GM21723 (cell line): Measurements from ENCODE around the gene ANK3.

Source experiments
- ATAC-seq: cut with Tn5 transposase; IDR thresholded peaks from one replicate; pipeline ENCODE4 v1.9.1; 2021; ENCODE audit warnings: mild to moderate bottlenecking, moderate library complexity; ENCODE audit not compliant: unreplicated experiment

The ANK3 gene

DNA sequence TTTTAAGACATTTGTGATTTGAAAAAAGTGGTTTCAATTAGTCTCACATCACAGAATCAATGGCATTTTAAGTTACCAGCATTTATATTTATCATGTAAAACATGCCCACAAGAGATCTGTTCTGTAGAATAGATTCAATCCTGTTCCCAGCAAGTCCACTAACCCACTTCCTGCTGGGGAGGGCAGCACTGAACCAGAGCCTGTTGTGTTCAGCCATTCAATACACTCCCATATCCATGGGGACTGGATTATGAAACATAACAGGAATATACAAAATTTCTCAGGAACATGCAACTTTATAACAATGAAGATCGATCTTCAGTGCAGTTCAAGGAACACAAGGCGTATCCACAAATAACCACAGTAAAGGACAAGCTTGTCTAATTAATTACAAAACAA is 24.4 kb upstream of the ANK3 start:
- no peak for ATAC-seq

DNA sequence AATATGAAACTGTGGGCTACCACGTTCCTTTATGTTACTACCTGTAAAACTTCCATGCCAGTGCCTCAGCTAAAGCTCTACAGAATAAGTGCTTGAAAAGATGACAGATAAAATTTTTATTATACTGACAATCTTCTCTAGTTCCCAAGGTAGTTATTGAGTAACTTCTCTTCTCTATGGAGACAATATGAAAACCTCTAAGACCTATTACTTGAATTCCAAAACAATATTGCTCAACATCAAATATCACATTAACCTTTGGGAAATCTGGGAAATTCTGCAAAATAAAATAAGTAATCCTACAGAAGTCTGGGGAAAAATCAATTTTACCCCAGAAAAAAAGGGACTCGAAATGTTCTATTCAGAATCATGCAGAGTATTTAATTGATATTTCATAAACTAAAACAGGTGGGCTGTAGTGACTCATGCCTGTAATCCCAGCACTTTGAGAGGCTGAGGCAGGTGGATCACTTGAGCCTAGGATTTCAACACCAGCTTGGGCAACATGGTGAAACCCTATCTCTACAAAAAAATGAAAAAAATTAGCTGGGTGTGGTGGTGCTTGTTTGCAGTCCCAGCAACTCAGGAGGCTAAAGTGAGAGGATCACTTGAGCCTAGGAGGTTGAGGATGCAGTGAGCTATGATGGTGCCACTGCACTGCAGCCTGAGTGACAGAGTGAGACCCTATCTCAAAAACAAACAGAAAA is 23.8 kb upstream of the ANK3 start:
- no peak for ATAC-seq

DNA sequence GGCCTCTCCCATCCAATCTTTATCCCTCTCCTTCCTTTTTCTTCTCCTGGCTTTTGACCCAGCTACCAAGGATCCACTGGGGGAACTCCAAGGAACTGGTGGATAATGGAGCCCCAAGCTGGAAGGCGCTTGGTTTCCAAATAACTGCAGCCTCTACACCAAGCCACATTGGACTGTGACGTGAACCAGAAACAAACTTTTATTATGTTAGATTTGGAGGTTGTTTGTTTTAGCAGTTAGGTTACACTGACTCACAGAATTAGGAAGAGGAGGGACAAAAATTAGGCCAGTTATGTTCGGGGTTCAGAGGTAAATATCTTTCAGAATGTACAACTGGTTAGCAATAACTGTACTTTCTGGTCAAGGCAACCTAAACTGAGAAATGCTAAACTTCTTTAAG is 21.3 kb upstream of the ANK3 start:
- ATAC-seq, result no peak

DNA sequence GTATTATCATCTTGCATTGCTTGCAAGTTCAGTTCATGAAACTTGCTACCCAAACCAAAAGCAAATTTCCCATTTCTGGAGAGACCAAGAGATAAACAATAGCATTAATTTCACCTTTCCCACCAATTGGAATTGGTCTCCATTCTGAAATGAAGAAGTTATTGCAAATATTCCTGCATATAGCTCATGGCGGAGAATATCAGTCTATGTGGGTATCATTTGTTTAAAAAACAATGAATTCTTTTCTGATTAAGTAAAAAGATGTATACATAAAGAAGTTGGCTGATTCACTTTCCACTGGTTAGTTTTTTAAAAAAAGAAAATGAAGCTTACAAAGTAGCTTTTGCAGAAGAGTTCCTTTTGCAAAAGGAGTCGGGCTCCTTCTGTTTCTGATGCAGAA is 19.5 kb upstream of the ANK3 start:
- ATAC-seq, result no peak

DNA sequence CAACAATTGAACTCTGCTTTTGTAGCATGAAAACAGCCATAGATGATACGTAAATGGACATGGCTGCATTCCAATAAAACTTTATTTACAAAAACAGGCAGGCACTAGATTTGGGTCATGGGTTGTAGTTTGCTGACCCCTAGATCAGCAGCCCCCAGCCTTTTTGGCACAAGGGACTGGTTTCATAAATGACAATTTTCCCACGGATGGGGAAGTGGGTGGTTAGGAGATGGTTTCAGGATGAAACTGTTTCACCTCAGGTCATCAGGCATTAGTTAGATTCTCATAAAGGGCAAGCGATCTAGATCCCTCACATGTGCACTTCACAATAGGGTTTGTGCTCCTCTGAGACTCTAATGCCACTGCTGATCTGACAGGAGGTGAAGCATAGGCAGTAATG is 16.5 kb upstream of the ANK3 start:
- ATAC-seq, result no peak

DNA sequence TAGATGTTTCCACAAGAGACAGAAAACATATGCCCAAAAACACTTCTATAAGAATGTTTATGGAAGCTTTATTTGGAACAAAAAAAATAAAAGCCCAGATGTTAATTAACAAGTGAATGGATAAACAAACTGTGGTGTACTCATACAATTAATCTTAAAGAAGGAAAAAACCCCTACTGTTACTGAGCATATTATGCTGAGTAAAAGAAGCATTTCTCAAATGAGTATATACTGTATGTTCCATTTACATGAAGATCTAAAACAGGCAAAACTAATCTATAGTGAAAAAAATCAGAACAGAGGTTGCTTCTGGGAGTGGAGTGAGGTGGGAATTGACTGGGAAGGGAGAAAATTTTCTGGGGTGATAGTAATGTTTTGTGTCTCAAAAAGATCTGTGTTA is 15.5 kb upstream of the ANK3 start:
- no peak for ATAC-seq

DNA sequence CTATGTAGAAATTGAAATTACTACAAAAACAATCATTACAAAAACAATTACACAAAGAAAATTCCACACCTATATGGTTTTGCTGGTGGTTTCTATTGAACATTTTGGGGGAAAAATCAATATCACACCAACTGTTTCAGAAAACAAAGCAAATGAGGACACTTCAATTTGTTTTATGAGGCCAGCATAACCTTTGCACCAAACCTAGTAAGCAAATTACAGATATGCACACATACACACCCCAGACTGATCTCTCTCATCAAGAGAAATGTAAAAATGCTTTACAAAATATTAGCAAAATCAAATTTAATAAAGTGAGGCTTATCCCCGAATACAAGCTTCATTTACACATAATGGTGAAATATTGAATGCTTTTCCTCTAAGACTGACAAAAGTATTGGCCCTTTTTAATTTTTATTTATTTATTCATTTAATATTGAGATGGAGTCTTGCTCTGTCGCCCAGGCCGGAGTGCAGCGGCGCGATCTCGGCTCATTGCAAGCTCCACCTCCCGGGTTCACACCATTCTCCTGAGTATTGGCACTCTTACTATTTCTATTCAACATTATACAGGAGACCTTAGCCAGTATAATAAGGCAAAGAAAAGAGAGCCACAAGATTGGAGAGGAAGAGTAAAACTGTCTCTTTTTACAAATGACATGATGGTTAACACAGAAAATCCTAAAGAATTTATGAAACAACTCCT is 13.6 kb upstream of the ANK3 start:
- no peak for ATAC-seq

DNA sequence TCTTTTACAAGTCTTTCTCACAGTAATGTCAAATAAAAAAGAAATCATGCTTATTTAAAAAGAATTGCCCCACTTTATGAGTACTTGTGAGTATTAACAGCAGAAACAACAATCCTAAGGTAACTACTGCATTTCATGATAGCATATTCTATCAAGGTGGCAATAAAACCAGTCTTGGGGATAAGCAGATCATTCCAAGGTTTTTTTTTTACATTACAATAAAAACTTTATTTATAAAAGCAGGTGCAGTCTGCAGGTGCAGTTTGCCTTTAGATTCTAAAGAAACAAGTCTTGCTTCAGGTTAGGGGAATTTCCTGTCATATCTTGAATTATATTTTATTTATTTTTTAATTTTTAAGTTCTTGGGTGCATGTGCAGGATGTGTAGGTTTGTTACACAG is 10.7 kb upstream of the ANK3 start:
- no peak for ATAC-seq

DNA sequence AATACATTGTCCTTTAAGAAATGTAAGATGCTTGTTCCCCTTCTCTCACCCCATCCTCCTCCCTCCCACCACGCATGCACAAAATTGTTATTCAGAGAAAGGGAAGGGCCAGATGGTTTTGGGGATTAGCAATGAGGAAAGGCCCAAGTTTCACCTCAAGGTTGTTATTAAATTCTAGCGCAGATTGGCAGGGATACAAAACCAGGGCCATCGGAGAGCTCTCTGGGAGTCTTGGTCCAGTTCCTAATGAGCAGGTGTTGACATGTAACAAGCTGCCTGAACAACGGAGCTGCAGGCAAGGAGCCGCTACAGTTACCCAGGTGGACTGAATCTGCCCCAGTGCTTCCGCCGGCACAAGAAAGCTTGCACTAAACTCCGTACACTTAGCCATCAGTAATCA is 9.7 kb upstream of the ANK3 start:
- ATAC-seq, result no peak

DNA sequence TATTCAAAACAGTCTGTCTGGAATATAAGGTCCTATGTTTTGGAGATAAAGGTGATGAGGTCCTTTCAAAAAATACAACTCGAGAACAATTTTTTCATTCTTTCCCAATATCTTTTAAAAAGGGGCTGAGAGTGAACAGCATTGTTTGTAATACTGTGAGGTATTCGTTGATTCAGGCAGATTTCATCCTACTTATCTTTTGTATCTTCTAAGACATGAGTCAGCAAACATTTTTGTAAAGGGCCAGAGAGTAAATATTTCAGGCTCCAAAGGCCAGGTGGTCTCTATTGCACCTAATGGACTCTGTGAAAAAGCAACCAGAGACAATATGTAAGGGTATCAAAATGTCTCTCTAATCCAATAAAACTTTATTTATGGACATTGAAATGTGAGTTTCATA is 8.1 kb upstream of the ANK3 start:
- ATAC-seq, result no peak

DNA sequence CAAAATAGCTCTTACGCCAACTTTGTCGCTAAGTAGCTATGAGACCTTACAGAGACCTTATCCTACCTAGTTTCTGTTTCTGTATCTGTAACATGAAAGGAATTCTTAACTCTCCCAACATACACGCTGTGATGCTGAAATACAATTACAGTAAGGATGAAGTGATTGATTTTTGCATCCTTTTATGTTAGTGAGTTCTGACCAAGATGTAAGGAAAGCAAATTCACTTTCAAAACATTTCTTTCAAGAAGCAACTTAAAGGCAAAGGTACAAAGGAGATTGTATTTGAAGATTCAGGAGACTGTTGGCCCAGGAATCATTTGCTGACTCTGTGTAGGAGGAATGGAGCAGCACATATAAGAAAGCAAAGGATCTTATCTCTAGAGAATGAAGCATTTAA is 7.1 kb upstream of the ANK3 start:
- no peak for ATAC-seq

DNA sequence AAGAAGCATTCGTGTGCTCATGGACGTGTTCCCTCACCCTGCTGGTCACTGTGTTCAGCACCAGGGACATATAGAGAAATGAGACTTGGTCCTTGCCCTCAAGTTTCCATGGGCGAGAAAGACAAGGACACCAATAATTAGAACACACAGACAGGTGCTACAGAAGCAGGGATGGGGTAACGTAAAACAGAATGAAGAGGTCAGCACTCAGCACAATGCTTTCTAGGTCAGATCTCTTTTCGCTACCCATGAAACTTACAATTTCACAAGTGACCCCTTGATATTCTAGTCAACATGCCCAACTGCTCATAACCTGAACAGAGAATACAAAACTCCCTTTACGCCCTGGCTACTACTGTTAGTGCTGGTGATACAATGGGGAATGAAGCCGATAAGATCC is 6.0 kb upstream of the ANK3 start:
- no peak for ATAC-seq

DNA sequence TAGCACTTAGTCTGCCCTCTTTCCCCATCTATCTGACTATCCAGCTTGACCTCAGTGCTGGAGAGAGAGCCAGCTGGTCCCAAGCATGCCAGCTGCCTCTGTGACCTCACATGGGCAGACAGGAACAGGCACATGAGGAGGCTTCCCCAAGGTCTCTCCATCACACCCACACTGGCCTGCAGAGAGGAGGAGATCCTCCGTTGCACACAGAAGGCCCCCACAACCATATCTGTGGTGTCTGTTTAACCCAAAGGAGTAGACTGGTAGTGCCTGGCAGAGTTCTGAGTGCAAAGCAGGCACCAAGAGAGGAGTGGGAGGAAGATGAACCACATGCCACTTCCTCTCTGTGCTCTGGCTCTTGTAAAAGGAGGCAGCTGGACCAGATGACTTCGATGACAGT is 4.8 kb upstream of the ANK3 start:
- ATAC-seq, result no peak

DNA sequence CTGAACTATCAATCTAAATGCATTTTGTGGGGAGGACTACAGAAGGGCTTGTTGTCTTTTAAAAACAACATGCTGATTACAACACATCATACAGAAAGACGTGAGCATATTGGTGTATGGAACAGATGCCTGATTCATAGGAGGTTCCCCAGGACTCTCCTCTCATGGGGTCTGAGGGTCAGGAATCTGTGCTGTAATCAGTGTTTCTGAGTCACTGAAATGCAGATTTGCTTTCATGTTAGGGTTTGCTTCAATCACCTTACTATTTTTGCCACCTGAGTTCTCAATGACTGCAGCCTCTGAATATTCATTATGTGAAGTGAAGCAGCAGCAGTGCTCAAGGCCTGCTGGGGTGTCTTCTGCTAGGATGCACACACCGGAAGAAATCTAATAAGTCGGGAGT is 550 bp upstream of the ANK3 start:
- no peak for ATAC-seq

DNA sequence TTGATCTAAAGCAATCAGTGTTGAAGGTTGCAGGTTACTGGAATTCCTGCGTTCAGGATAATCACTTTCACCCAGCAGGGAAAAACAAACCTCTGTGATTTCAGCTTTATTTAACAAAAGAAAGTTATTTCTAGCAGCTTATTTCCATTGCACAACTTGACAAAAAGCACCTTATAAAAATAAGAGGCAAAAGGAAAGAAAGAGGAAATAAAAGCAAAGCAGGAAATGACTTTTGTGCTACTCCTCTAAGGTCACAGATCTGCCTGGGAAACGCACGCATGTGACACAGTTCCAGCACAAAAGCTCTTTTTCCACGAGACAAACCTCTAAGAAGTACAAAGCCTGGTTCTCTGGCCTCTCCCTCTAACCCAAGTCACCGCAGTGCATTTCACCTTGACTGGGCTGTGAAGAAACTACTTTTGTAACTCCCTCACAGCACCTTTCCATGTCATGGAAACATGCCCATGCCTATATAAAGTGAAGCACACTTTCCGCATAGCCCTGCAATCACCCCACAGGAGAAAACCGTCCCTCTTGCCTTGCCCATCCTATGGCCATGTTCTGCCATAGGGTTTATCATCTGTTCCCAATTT is 870 bp downstream of the ANK3 start:
- ATAC-seq, result no peak

DNA sequence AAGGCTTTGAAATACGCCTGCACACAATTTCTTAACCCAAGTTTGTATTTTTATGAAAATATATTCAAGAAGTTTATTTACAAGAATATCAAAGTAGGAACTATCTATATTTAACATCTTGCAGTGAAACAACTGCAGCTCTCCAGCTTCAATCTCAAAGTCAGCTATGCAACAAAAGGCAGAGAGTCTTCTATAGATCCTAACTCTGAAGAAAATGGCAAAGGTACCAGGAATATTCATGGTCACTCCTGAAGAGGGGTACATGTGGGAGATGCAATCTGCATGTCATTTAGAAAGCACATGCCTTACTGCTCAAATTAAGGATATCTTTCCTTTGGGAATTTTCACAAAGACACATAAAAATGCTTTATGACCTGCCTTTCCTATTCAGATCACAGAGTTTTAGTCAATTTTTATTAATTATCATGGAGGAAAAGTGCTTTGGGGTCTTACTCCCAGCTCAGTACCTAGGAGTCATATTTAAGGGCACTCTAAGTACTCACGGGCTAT is 1.5 kb downstream of the ANK3 start:
- ATAC-seq, result no peak

DNA sequence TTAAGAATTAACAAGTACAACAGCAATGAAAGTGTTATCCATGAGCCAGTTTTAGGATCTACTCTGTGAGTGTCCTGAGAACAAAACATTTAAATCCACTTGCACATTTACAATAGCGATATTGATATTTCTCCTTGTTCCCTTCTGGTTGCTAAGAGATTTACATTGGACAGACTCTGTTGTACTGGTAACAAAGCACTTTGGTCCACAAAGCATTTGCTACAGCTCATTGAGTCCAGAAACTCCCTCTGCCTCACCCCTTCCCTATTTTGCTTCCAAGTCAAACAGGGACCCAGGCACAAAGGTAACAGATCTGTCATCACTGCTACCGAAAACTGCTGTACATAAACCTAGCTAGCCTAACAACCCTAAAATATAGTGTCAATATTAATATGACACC is 2.1 kb downstream of the ANK3 start:
- ATAC-seq, result no peak

DNA sequence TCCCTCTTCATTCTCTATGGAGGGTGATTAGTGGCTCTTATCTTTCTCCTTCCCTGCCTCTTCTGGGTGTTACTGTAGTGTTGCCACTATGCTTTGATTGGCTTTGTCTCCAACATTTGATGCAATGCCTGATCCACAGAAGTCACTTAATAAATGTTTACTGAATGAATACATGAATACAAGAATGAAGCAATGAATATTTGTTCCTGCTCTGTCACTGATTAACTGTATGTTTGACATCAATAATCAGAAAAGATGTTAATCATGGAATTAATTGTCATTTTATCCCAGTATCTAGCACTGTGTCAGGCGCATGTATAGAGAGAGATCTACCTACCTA is 4.3 kb downstream of the ANK3 start:
- ATAC-seq, result no peak

DNA sequence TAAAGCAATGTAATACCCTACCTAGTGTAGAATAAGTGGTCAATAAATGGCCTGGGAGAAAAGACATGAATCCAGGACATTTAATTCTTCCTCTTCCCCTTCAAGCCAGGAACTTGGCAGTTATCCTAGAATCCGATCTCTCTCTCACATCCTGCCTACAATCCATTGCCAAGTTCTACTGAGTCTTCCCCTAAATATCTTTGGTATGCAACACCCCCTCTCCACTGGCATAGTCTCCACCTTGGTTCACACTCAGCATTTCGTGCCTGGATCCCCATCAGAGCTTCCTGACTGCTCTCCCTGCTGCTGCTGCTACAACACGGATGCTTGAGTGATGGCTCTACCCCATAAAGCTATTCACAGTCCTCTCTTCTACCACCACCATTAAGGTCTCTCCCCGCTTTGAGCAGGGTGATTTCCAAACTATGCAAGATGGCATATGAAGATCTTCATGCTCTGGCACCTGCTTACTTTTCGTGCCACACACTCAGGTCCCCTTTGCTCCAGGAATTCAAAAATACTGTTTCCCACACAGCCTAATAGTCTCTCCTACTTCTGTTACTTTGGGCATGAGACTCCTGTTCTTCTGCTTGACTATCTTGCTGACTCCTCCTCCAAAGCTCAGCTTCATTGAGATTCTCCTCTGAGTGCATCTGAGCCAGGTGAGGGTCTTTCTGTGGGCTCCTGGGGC is 4.8 kb downstream of the ANK3 start:
- ATAC-seq, result no peak

DNA sequence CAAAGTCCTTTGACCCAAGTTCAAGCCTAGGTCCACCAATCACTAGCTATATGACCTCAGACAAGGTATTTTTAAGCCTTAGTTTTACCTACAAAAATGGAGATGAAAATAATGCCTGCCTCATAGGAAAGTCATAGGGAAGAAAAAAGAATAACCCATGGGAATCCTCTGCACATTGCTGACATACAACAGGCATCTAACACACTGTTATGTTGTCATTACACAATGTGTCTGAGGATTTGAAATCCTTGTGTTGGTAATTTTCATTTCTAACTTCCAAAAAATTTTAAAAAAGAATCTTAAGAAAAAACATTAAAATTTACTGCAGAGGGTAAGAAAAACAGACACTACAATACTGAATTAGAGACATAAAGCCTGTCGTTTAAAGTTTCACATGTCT is 5.7 kb downstream of the ANK3 start:
- ATAC-seq, result no peak

DNA sequence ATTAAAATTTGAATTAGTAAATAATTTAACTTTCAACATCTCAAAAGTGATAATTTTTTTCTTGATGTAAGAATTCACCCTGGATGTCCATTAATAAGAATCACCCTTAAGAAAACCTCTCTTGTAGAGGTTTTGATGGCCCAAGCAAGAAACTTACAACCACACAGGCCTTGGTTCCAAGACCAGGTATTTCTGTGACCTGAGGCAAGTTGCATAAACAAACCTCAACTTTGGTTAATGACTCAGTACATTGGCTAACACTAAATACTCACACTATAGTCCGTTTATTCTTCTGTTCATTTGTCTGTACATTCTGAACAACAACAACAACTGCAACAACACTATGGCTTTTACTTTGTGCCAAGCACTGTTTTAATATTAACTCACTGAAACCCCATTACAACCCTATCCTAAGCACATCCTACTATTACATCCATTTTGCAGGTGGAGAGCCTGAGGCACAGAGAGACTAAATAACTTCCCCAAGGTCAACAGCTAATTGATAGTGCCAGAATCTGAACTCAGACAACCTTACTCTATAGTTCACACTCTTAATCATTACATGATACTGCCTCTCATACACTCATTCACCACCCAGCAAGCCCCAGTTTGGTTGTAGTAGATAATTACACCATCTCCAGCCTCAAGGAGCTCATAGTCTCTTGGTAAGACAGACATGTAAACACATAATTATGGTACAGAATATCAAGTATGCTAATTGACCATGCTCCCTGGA is 6.6 kb downstream of the ANK3 start:
- ATAC-seq, result no peak
